ENCODE data around the gene DICER1.

- no peak for TF ChIP-seq CTCF (IDR thresholded peaks at IDR 0.05; ENCODE audit: low read length)
- TF ChIP-seq EZH2 (optimal IDR thresholded peaks at IDR 0.05; ENCODE audit: low read depth, low read length) = no peak
- no peak for TF ChIP-seq EZH2phosphoT487 (IDR thresholded peaks at IDR 0.05; ENCODE audit: low read length)
Observed at GRCh38 chr14:95096476-95096875, 60.9 kb downstream of the DICER1 start.

Measured in MM.1S (cell line).